Liver (tissue), 9 donors: Measurements from ENCODE around the gene TMC2. TPM values are rescaled to one million over a fixed set of nuclear protein-coding genes. Genes with fewer than 3 reads are reported as not detected.

Experiments used
- DNase-seq: peaks from one replicate; pipeline ENCODE4 v3.0.0-alpha.2; 2017; ENCODE audit warnings: low spot score
- H3K27ac ChIP-seq, 2 donors: one replicate each; pipeline ENCODE4 v1.7.0; 2013; ENCODE audit warnings: inconsistent platforms in 2 of 2, low read length in 2 of 2, control low read depth in 1 of 2, low read depth in 1 of 2, mild to moderate bottlenecking in 1 of 2
- H3K27me3 ChIP-seq, 4 donors: one replicate each; pipeline versions ENCODE4 v1.6.1 to v1.7.0; 2013; ENCODE audit warnings: low read length in 3 of 4, inconsistent platforms in 1 of 4, mild to moderate bottlenecking in 1 of 4, moderate library complexity in 1 of 4; ENCODE audit not compliant: control insufficient read depth in 4 of 4, insufficient read depth in 4 of 4
- H3K36me3 ChIP-seq, 4 donors: one replicate each; pipeline versions ENCODE4 v1.6.1 to v1.7.0; 2013; ENCODE audit warnings: low read length in 3 of 4, mild to moderate bottlenecking in 3 of 4, low read depth in 1 of 4, moderate library complexity in 1 of 4; ENCODE audit not compliant: control insufficient read depth in 4 of 4, insufficient read depth in 3 of 4
- H3K4me1 ChIP-seq, 4 donors: one replicate each; pipeline versions ENCODE4 v1.6.1 to v1.7.0; 2013; ENCODE audit warnings: low read length in 3 of 4, mild to moderate bottlenecking in 3 of 4, moderate library complexity in 1 of 4; ENCODE audit not compliant: control insufficient read depth in 4 of 4, insufficient read depth in 4 of 4
- H3K4me3 ChIP-seq, 3 donors: one replicate each; pipeline versions ENCODE4 v1.6.1 to v1.7.0; 2013; ENCODE audit warnings: low read length in 3 of 3, control low read depth in 1 of 3, low read depth in 1 of 3, mild to moderate bottlenecking in 1 of 3
- H3K9ac ChIP-seq, 2 donors: one replicate each; pipeline ENCODE4 v1.7.0; 2013; ENCODE audit warnings: low read length in 2 of 2, mild to moderate bottlenecking in 2 of 2, moderate library complexity in 2 of 2, control low read depth in 1 of 2, low read depth in 1 of 2
- H3K9me3 ChIP-seq, 4 donors: one replicate each; pipeline versions ENCODE4 v1.6.1 to v1.7.0; 2013; ENCODE audit warnings: low read length in 3 of 4; ENCODE audit not compliant: control insufficient read depth in 4 of 4
- ATF3 ChIP-seq: IDR thresholded peaks from 2 replicates; pipeline ENCODE4 v1.6.1; 2016; ENCODE audit warnings: antibody characterized with exemption
- CTCF ChIP-seq: fragments of 150-350 bp; IDR thresholded peaks from 2 replicates; pipeline ENCODE4 v1.5.1; 2017; ENCODE audit warnings: improper control_type of control experiment, low read depth, low read length; ENCODE audit not compliant: missing input control
- EGR1 ChIP-seq, 2 donors: IDR thresholded peaks; 2 replicates each; pipeline ENCODE4 v1.6.1; 2016 to 2018; ENCODE audit warnings: antibody characterized with exemption in 2 of 2, low read depth in 2 of 2
- FOXA1 ChIP-seq: IDR thresholded peaks from 2 replicates; pipeline ENCODE4 v1.6.1; 2016; ENCODE audit warnings: antibody characterized with exemption
- FOXA2 ChIP-seq: IDR thresholded peaks from 2 replicates; pipeline ENCODE4 v1.6.1; 2016; ENCODE audit warnings: antibody characterized with exemption
- GABPA ChIP-seq, 2 donors: IDR thresholded peaks in 1 of 2; conservative IDR thresholded peaks in 1 of 2; 2 replicates each; pipeline ENCODE4 v1.6.1; 2016; ENCODE audit warnings: antibody characterized with exemption in 2 of 2, mild to moderate bottlenecking in 1 of 2, moderate library complexity in 1 of 2
- HNF4A ChIP-seq, 2 donors: conservative IDR thresholded peaks; 2 replicates each; pipeline ENCODE4 v1.6.1; 2016; ENCODE audit warnings: antibody characterized with exemption in 2 of 2, mild to moderate bottlenecking in 2 of 2
- HNF4G ChIP-seq: IDR thresholded peaks from 2 replicates; pipeline ENCODE4 v1.6.1; 2016; ENCODE audit warnings: antibody characterized with exemption
- JUND ChIP-seq, 2 donors: IDR thresholded peaks; 2 replicates each; pipeline ENCODE4 v1.6.1; 2016; ENCODE audit warnings: antibody characterized with exemption in 2 of 2
- NR2F2 ChIP-seq: IDR thresholded peaks from 2 replicates; pipeline ENCODE4 v1.6.1; 2016; ENCODE audit warnings: antibody characterized with exemption
- RAD21 ChIP-seq, 2 donors: IDR thresholded peaks; 2 replicates each; pipeline ENCODE4 v1.6.1; 2016; ENCODE audit warnings: antibody characterized with exemption in 2 of 2, mild to moderate bottlenecking in 2 of 2
- SP1 ChIP-seq: IDR thresholded peaks from 2 replicates; pipeline ENCODE4 v1.6.1; 2018; ENCODE audit warnings: antibody characterized with exemption, mild to moderate bottlenecking
- TAF1 ChIP-seq: conservative IDR thresholded peaks from 2 replicates; pipeline ENCODE4 v1.6.1; 2016; ENCODE audit warnings: antibody characterized with exemption, mild to moderate bottlenecking
- YY1 ChIP-seq: IDR thresholded peaks from 2 replicates; pipeline ENCODE4 v1.6.1; 2016; ENCODE audit warnings: antibody characterized with exemption, mild to moderate bottlenecking
- WGBS: extraction: QIAGEN DNeasy Blood & Tissue Kit; methylation state at CpG from one replicate; pipeline ENCODE4 v1.1.7; 2013; 5-methylcytosine and 5-hydroxymethylcytosine counted together
- polyA plus RNA-seq, 2 donors: library from polyadenylated mRNA; stranded (reverse) in 1 of 2; unstranded in 1 of 2; fragments of 200-250 nt in 1 of 2; fragments of >200 nt in 1 of 2; fragmentation: Nextera tagmentation in 1 of 2; extraction: Ambion mirVana in 1 of 2; gene quantifications; one replicate each; pipeline versions ENCODE4 v1.2.1 to v1.2.3, GENCODE V29; 2013 to 2015
- total RNA-seq, 2 donors: library from RNA; depleted of rRNA; stranded (reverse); fragments of >200 nt; gene quantifications; one replicate each; pipeline ENCODE4 v1.2.3, GENCODE V29; 2014
- TF ChIP-seq, protein P1 (sequence below): IDR thresholded peaks from 2 replicates; pipeline ENCODE4 v1.6.1; 2016; ENCODE audit warnings: antibody characterized with exemption, mild to moderate bottlenecking
- TF ChIP-seq, protein P2 (sequence below): IDR thresholded peaks from 2 replicates; pipeline ENCODE4 v1.6.1; 2016; ENCODE audit warnings: antibody characterized with exemption
- donor health status: healthy.
- donor health status: healthy.
- donor health status: healthy.
- donor health status: healthy.
- donor health status: healthy.

Gene TMC2
- total and polyA plus RNA-seq, 4 donors, result not detected

GRCh38 chr20:2559279-2559626 lies 22.9 kb downstream of the TMC2 start (continued):
- TF ChIP-seq FOXA2, result no peak

GRCh38 chr20:2559651-2560050 lies 23.3 kb downstream of the TMC2 start:
- Histone ChIP-seq H3K4me3 (no peak overlapping the region), H3K9me3 (no peaks in the 10 kb centered on the region), H3K27me3 (peaks cover 0 to 17% (median 12%) of the 10 kb centered on the region in 4 donors), H3K4me1 (peaks cover 0 to 3% (median 3%) of the 10 kb centered on the region in 4 donors), H3K9ac (no peak overlapping the region), H3K36me3 (no peaks in the 10 kb centered on the region), H3K27ac (no peak overlapping the region)
- TF ChIP-seq FOXA2, result no peak
- TF ChIP-seq CTCF, result no peak
- no peak for TF ChIP-seq NR2F2
- TF ChIP-seq SP1, result no peak
- TF ChIP-seq ATF3, result no peak
- TF ChIP-seq GABPA (IDR thresholded peaks at IDR 0.05 in 1 of 2, conservative IDR thresholded peaks at IDR 0.05 in 1 of 2), result no peak
- TF ChIP-seq, protein P1, sequence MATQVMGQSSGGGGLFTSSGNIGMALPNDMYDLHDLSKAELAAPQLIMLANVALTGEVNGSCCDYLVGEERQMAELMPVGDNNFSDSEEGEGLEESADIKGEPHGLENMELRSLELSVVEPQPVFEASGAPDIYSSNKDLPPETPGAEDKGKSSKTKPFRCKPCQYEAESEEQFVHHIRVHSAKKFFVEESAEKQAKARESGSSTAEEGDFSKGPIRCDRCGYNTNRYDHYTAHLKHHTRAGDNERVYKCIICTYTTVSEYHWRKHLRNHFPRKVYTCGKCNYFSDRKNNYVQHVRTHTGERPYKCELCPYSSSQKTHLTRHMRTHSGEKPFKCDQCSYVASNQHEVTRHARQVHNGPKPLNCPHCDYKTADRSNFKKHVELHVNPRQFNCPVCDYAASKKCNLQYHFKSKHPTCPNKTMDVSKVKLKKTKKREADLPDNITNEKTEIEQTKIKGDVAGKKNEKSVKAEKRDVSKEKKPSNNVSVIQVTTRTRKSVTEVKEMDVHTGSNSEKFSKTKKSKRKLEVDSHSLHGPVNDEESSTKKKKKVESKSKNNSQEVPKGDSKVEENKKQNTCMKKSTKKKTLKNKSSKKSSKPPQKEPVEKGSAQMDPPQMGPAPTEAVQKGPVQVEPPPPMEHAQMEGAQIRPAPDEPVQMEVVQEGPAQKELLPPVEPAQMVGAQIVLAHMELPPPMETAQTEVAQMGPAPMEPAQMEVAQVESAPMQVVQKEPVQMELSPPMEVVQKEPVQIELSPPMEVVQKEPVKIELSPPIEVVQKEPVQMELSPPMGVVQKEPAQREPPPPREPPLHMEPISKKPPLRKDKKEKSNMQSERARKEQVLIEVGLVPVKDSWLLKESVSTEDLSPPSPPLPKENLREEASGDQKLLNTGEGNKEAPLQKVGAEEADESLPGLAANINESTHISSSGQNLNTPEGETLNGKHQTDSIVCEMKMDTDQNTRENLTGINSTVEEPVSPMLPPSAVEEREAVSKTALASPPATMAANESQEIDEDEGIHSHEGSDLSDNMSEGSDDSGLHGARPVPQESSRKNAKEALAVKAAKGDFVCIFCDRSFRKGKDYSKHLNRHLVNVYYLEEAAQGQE, result no peak
- 66% methylated on average over 5 of the region's 5 CpGs for WGBS
- DNase-seq, result no peak

DNA sequence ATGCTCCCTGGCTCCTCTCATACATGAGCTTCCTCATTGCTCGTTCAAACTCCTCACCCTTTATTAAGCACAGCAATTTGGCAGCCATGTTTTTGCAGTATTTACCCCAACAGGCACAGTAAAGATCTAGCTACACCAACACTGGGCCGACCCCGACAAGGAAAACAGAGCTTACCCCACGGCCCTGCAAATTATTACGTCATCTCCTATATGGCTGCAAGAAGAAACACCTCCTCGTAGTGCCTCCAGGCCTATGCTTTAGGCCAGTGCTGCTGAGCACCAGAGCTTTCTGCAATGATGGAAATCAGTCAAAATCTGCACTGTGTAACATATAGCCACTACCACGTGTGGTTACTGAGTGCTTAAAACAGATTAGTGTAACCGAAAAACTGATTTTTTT lies 26.7 kb downstream of the TMC2 start:
- no peak overlapping the region for H3K4me3 ChIP-seq
- H3K27me3 ChIP-seq, result peaks cover 0 to 20% (median 14%) of the 10 kb centered on the region in 4 donors
- DNase-seq, result no peak
- no peak overlapping the region for H3K9ac ChIP-seq
- no peaks in the 10 kb centered on the region for H3K9me3 ChIP-seq
- no peak overlapping the region for H3K27ac ChIP-seq
- peaks cover 0 to 3% (median 3%) of the 10 kb centered on the region in 4 donors for H3K4me1 ChIP-seq
- TF ChIP-seq FOXA1 (no peak), RAD21 (IDR thresholded peaks at IDR 0.05) (no peak), GABPA (IDR thresholded peaks at IDR 0.05 in 1 of 2, conservative IDR thresholded peaks at IDR 0.05 in 1 of 2) (no peak), EGR1 (IDR thresholded peaks at IDR 0.05; ENCODE audit: low read depth in 2 of 2) (no peak)
- 56% methylated on average over 8 of the region's 8 CpGs for WGBS
- no peaks in the 10 kb centered on the region for H3K36me3 ChIP-seq

- H3K27ac ChIP-seq, result no peak overlapping the region
- H3K4me1 ChIP-seq, result no peaks in the 10 kb centered on the region
- 75% methylated on average over 4 of the region's 4 CpGs for WGBS
- H3K27me3 ChIP-seq, result peaks cover 0 to 20% (median 5%) of the 10 kb centered on the region in 4 donors
- DNase-seq, result no peak
- H3K9ac ChIP-seq, result no peak overlapping the region
- H3K9me3 ChIP-seq, result no peaks in the 10 kb centered on the region
- H3K36me3 ChIP-seq, result no peaks in the 10 kb centered on the region
- no peak overlapping the region for H3K4me3 ChIP-seq
- no peak for TF ChIP-seq FOXA1
- no peak for TF ChIP-seq GABPA (IDR thresholded peaks at IDR 0.05 in 1 of 2, conservative IDR thresholded peaks at IDR 0.05 in 1 of 2)
- TF ChIP-seq TAF1, result no peak
- TF ChIP-seq YY1, result no peak
- no peak for TF ChIP-seq CTCF
- TF ChIP-seq, protein P2, sequence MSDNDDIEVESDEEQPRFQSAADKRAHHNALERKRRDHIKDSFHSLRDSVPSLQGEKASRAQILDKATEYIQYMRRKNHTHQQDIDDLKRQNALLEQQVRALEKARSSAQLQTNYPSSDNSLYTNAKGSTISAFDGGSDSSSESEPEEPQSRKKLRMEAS, result no peak
- no peak for TF ChIP-seq HNF4G
- no peak for TF ChIP-seq EGR1 (IDR thresholded peaks at IDR 0.05; ENCODE audit: low read depth in 2 of 2)
- no peak for TF ChIP-seq HNF4A (conservative IDR thresholded peaks at IDR 0.05)
- no peak for TF ChIP-seq FOXA2
- TF ChIP-seq NR2F2, result no peak
- no peak for TF ChIP-seq JUND (IDR thresholded peaks at IDR 0.05)
- no peak for TF ChIP-seq SP1
- TF ChIP-seq RAD21 (IDR thresholded peaks at IDR 0.05), result no peak
Observed at GRCh38 chr20:2564406-2564805, 28.0 kb downstream of the TMC2 start.
